ENCODE measurements around the gene AHCYL1. TPM values are rescaled to one million over a fixed set of nuclear protein-coding genes. Genes with fewer than 3 reads are reported as not detected.

Gene AHCYL1
- total and polyA plus RNA-seq, 2 experiments from 2014 or later: 56.2 to 97.6 TPM

- DNase-seq (ENCODE audit: low spot score): no peak
- Histone ChIP-seq H3K27ac (no peak overlapping the region), H3K79me2 (no peaks in the 10 kb centered on the region), H4K20me1 (ENCODE audit: insufficient read depth, poor library complexity, severe bottlenecking) (peaks cover 2% of the 10 kb centered on the region), H3K4me2 (no peak overlapping the region), H3K4me1 (ENCODE audit: insufficient read depth) (no peaks in the 10 kb centered on the region), H3K4me3 (no peak overlapping the region), H2AFZ (no peak overlapping the region), H3K27me3 (no peaks in the 10 kb centered on the region), H3K36me3 (replicated peaks; ENCODE audit: insufficient read depth, low read depth) (no peaks in the 10 kb centered on the region), H3K9me3 (ENCODE audit: low read depth) (no peaks in the 10 kb centered on the region), H3K9me2 (replicated peaks; ENCODE audit: insufficient read depth) (no peaks in the 10 kb centered on the region)
- no peak for TF ChIP-seq EZH2phosphoT487 (IDR thresholded peaks at IDR 0.05; ENCODE audit: low read depth, severe bottlenecking, unreplicated experiment)
- TF ChIP-seq EZH2 (IDR thresholded peaks at IDR 0.05; ENCODE audit: borderline replicate concordance): no peak
- no peak for TF ChIP-seq CTCF (IDR thresholded peaks at IDR 0.05; ENCODE audit: poor library complexity)
- WGBS (ENCODE audit: low lambda C conversion rate, missing lambda C conversion rate): 85% methylated on average over 4 of the region's 4 CpGs
These were observed 66.2 kb downstream of the AHCYL1 start for GRCh38 chr1:110050602-110051261.

GRCh38 chr1:110051262-110051648, 66.7 kb downstream of the AHCYL1 start:
- no peaks in the 10 kb centered on the region for H3K9me2 ChIP-seq (replicated peaks; ENCODE audit: insufficient read depth)
- H3K79me2 ChIP-seq: no peaks in the 10 kb centered on the region
- no peaks in the 10 kb centered on the region for H3K4me1 ChIP-seq (ENCODE audit: insufficient read depth)
- no peak overlapping the region for H3K4me2 ChIP-seq
- H3K27me3 ChIP-seq: no peaks in the 10 kb centered on the region
- H3K9me3 ChIP-seq (ENCODE audit: low read depth): no peaks in the 10 kb centered on the region
- H2AFZ ChIP-seq: no peak overlapping the region
- DNase-seq (ENCODE audit: low spot score): no peak
- peaks cover 2% of the 10 kb centered on the region for H4K20me1 ChIP-seq (ENCODE audit: insufficient read depth, poor library complexity, severe bottlenecking)
- H3K27ac ChIP-seq: no peak overlapping the region
- 80% methylated on average over 2 of the region's 2 CpGs for WGBS (ENCODE audit: low lambda C conversion rate, missing lambda C conversion rate)
- TF ChIP-seq CTCF (IDR thresholded peaks at IDR 0.05; ENCODE audit: poor library complexity) (no peak), EZH2phosphoT487 (IDR thresholded peaks at IDR 0.05; ENCODE audit: low read depth, severe bottlenecking, unreplicated experiment) (no peak), EZH2 (IDR thresholded peaks at IDR 0.05; ENCODE audit: borderline replicate concordance) (no peak)
- no peaks in the 10 kb centered on the region for H3K36me3 ChIP-seq (replicated peaks; ENCODE audit: insufficient read depth, low read depth)
- H3K4me3 ChIP-seq: no peak overlapping the region

- Histone ChIP-seq H4K20me1 (ENCODE audit: insufficient read depth, poor library complexity, severe bottlenecking) (peaks cover 2% of the 10 kb centered on the region), H3K27me3 (no peaks in the 10 kb centered on the region), H3K79me2 (no peaks in the 10 kb centered on the region), H2AFZ (no peak overlapping the region), H3K4me3 (no peak overlapping the region), H3K4me1 (ENCODE audit: insufficient read depth) (peaks cover 4% of the 10 kb centered on the region), H3K9me2 (replicated peaks; ENCODE audit: insufficient read depth) (no peaks in the 10 kb centered on the region), H3K27ac (no peak overlapping the region), H3K4me2 (no peak overlapping the region), H3K9me3 (ENCODE audit: low read depth) (no peaks in the 10 kb centered on the region), H3K36me3 (replicated peaks; ENCODE audit: insufficient read depth, low read depth) (no peaks in the 10 kb centered on the region)
- TF ChIP-seq EZH2phosphoT487 (IDR thresholded peaks at IDR 0.05; ENCODE audit: low read depth, severe bottlenecking, unreplicated experiment) (no peak), CTCF (IDR thresholded peaks at IDR 0.05; ENCODE audit: poor library complexity) (peak; percentile 86), EZH2 (IDR thresholded peaks at IDR 0.05; ENCODE audit: borderline replicate concordance) (no peak)
- 80% methylated on average over 16 of the region's 16 CpGs for WGBS (ENCODE audit: low lambda C conversion rate, missing lambda C conversion rate)
- peak; percentile 67 for DNase-seq (ENCODE audit: low spot score)
These were observed 69.2 kb downstream of the AHCYL1 start for GRCh38 chr1:110053552-110054428.

Measured in hepatocyte (in vitro differentiated cells).